ENCODE data around the gene WDR44. TPM values are rescaled to one million over a fixed set of nuclear protein-coding genes. Genes with fewer than 3 reads are reported as not detected.

WDR44 gene
- total and polyA plus RNA-seq, 2 of the 4 experiments (the other 2 are of a cell fraction), result 10.0 to 11.8 TPM

GRCh38 chrX:118367338-118367737, 21.4 kb downstream of the WDR44 start:
- H2AFZ ChIP-seq (replicated peaks; ENCODE audit: low read length, poor library complexity), result no peak overlapping the region
- no peak overlapping the region for H3K56ac ChIP-seq (ENCODE audit: extremely low read depth, insufficient read depth, low read length)
- H3K9me1 ChIP-seq (ENCODE audit: insufficient read depth, low read length), result no peaks in the 10 kb centered on the region
- H2AK5ac ChIP-seq (ENCODE audit: low read depth, low read length), result no peak overlapping the region
- H3K23ac ChIP-seq (ENCODE audit: low read depth, low read length), result no peak overlapping the region
- H3K9ac ChIP-seq (ENCODE audit: low read depth, low read length), result no peak overlapping the region
- H4K20me1 ChIP-seq (ENCODE audit: insufficient read depth, low read length), result no peaks in the 10 kb centered on the region; the same call in none of the 2 replicates
- DNase-seq (no peak), ATAC-seq (ENCODE audit: low read depth) (no peak)
- H4K5ac ChIP-seq (ENCODE audit: low read depth, low read length), result no peak overlapping the region
- POLR2A ChIA-PET (ENCODE audit: unreplicated experiment), result no interaction called here
- H4K8ac ChIP-seq (ENCODE audit: low read depth in 2 of 2, low read length in 2 of 2), result no peak overlapping the region
- no peak for TF ChIP-seq FOS (IDR thresholded peaks at IDR 0.05; ENCODE audit: low read depth, low read length)
- no peak for TF ChIP-seq POLR2A (IDR thresholded peaks at IDR 0.05; ENCODE audit: low read depth, low read length)
- no peak for TF ChIP-seq MAFK (IDR thresholded peaks at IDR 0.05; ENCODE audit: low read depth, low read length)
- TF ChIP-seq MXI1 (IDR thresholded peaks at IDR 0.05; ENCODE audit: borderline replicate concordance, low read depth, low read length), result no peak
- TF ChIP-seq SMC3 (IDR thresholded peaks at IDR 0.05; ENCODE audit: low read depth, low read length), result no peak
- no peak for TF ChIP-seq USF2 (IDR thresholded peaks at IDR 0.05; ENCODE audit: low read depth, low read length)
- no peak for TF ChIP-seq RCOR1 (IDR thresholded peaks at IDR 0.05; ENCODE audit: insufficient replicate concordance, low read length)
- no peak for TF ChIP-seq BHLHE40 (IDR thresholded peaks at IDR 0.05; ENCODE audit: low read depth, low read length)
- TF ChIP-seq MAZ (IDR thresholded peaks at IDR 0.05; ENCODE audit: borderline replicate concordance, low read depth, low read length), result no peak
- TF ChIP-seq RAD21 (IDR thresholded peaks at IDR 0.05; ENCODE audit: low read length), result no peak
- TF ChIP-seq RFX5 (IDR thresholded peaks at IDR 0.05; ENCODE audit: low read depth, low read length), result no peak
- no peak for TF ChIP-seq NFE2L2 (IDR thresholded peaks at IDR 0.05; ENCODE audit: low read depth, low read length)
- TF ChIP-seq CHD1 (IDR thresholded peaks at IDR 0.05; ENCODE audit: low read depth, low read length), result no peak
- TF ChIP-seq CTCF (conservative IDR thresholded peaks at IDR 0.05; ENCODE audit: low read depth, low read length), result no peak
- TF ChIP-seq CEBPB (IDR thresholded peaks at IDR 0.05; ENCODE audit: low read depth, low read length), result no peak
- no peak for TF ChIP-seq ELK1 (IDR thresholded peaks at IDR 0.05; ENCODE audit: borderline replicate concordance, low read depth, low read length)
- H3K79me1 ChIP-seq (ENCODE audit: low read depth in 1 of 2, low read length in 2 of 2), result peaks cover 0 to 13% of the 10 kb centered on the region in 2 experiments; a peak in 2 of 4 replicates
- no peak overlapping the region for H2AK9ac ChIP-seq (replicated peaks; ENCODE audit: low read depth, low read length, poor library complexity)
- no peak overlapping the region for H4K91ac ChIP-seq (ENCODE audit: insufficient read depth, low read depth, low read length)
- H3K36me3 ChIP-seq (ENCODE audit: control insufficient read depth, insufficient read depth, low read length), result no peaks in the 10 kb centered on the region
- no peaks in the 10 kb centered on the region for H3K27me3 ChIP-seq (ENCODE audit: control insufficient read depth, insufficient read depth, low read length)
- H2BK120ac ChIP-seq (ENCODE audit: low read depth, low read length), result no peak overlapping the region
- H3K4ac ChIP-seq (ENCODE audit: low read depth, low read length), result no peak overlapping the region
- H3K18ac ChIP-seq (ENCODE audit: low read depth, low read length), result no peak overlapping the region
- no peak overlapping the region for H2BK20ac ChIP-seq (ENCODE audit: low read depth, low read length)
- no peak overlapping the region for H2BK5ac ChIP-seq (ENCODE audit: low read depth, low read length, poor library complexity, severe bottlenecking)
- CTCF ChIA-PET, result no interaction called here
- H3K4me2 ChIP-seq (ENCODE audit: low read depth, low read length), result no peak overlapping the region
- no peak overlapping the region for H3K14ac ChIP-seq (replicated peaks; ENCODE audit: low read depth, low read length)
- no peak overlapping the region for H2BK15ac ChIP-seq (ENCODE audit: low read depth, low read length)
- no peaks in the 10 kb centered on the region for H3K9me3 ChIP-seq (ENCODE audit: control insufficient read depth, insufficient read depth, low read length)
- no peak overlapping the region for H3K4me3 ChIP-seq (ENCODE audit: insufficient read depth, low read depth, low read length)
- intact Hi-C loops (cut with micrococcal nuclease), result no loop called here
- no peak overlapping the region for H3K27ac ChIP-seq (ENCODE audit: insufficient read depth, low read length)
- H3K4me1 ChIP-seq (ENCODE audit: control insufficient read depth, insufficient read depth, low read length), result no peaks in the 10 kb centered on the region
- in situ Hi-C loops (cut with MboI; ENCODE audit: low sequenced_read_pairs), result no loop called here
- no TSS peak for BruUV-seq (replicated peaks)
- dilution Hi-C loops (cut with HindIII; ENCODE audit: low sequenced_read_pairs, unreplicated experiment), result no loop called here

Measured in IMR-90 (cell line).